NT2/D1 (cell line): Measurements from ENCODE around the gene IL6ST.
"Not testable (repeated sequence)": the region's sequence is repeated elsewhere in the genome, so short reads cannot be mapped to it uniquely, and the experiment has no call there.

ENCODE experiments used
- DNase-seq: peaks from one replicate; pipeline ENCODE4 v3.0.0-alpha.2; 2011; ENCODE audit warnings: low read depth, low spot score
- H3K27me3 ChIP-seq: 2 replicates; pipeline ENCODE4 v1.6.0; 2011; ENCODE audit warnings: mild to moderate bottlenecking; ENCODE audit not compliant: insufficient read length, insufficient read depth
- H3K36me3 ChIP-seq: 2 replicates; pipeline ENCODE4 v1.6.1; 2011; ENCODE audit warnings: mild to moderate bottlenecking, low read length, mixed read lengths; ENCODE audit not compliant: insufficient read depth, insufficient read length
- H3K4me1 ChIP-seq: 2 replicates; pipeline ENCODE4 v1.5.1; 2011; ENCODE audit not compliant: insufficient read depth, insufficient read length
- H3K4me3 ChIP-seq: 2 replicates; pipeline ENCODE4 v1.5.1; 2011; ENCODE audit warnings: low read depth; ENCODE audit not compliant: insufficient read length
- H3K9ac ChIP-seq: 2 replicates; pipeline ENCODE4 v1.6.0; 2011; ENCODE audit warnings: low read depth; ENCODE audit not compliant: insufficient read length
- H3K9me3 ChIP-seq: 2 replicates; pipeline ENCODE4 v1.5.1; 2011; ENCODE audit warnings: mild to moderate bottlenecking, low read length; ENCODE audit not compliant: insufficient read depth
- SUZ12 ChIP-seq: IDR thresholded peaks from 2 replicates; pipeline ENCODE4 v1.6.1; 2011; ENCODE audit not compliant: insufficient read length, insufficient read depth; ENCODE audit errors: extremely low read depth
- YY1 ChIP-seq: IDR thresholded peaks from 2 replicates; pipeline ENCODE4 v1.6.1; 2011; ENCODE audit not compliant: insufficient read length, insufficient read depth
- ZNF274 ChIP-seq: IDR thresholded peaks from 2 replicates; pipeline ENCODE4 v1.6.1; 2011; ENCODE audit warnings: mild to moderate bottlenecking, low read depth, low read length

IL6ST gene

GRCh38 chr5:55993013-55993412 lies 1.8 kb downstream of the IL6ST start:
- H3K9me3 ChIP-seq, result peaks cover 3% of the 10 kb centered on the region; the same call in 1 of the 2 replicates
- H3K36me3 ChIP-seq, result no peaks in the 10 kb centered on the region
- no peak for TF ChIP-seq YY1
- no peak for TF ChIP-seq SUZ12
- TF ChIP-seq ZNF274, result no peak
- H3K9ac ChIP-seq, result peak overlapping the region; percentile 44
- no peaks in the 10 kb centered on the region for H3K4me1 ChIP-seq
- DNase-seq, result no peak
- H3K4me3 ChIP-seq, result peak overlapping the region; percentile 15
- no peaks in the 10 kb centered on the region for H3K27me3 ChIP-seq

- no peaks in the 10 kb centered on the region for H3K27me3 ChIP-seq
- peaks cover 1% of the 10 kb centered on the region for H3K36me3 ChIP-seq
- no peaks in the 10 kb centered on the region for H3K4me1 ChIP-seq
- no peak overlapping the region for H3K4me3 ChIP-seq
- H3K9me3 ChIP-seq, result peaks cover 3% of the 10 kb centered on the region; the same call in 1 of the 2 replicates
- H3K9ac ChIP-seq, result no peak overlapping the region
- TF ChIP-seq YY1 (no peak), SUZ12 (no peak), ZNF274 (no peak)
- no peak for DNase-seq
Measured at GRCh38 chr5:55991768-55992486, 2.8 kb downstream of the IL6ST start.

DNA sequence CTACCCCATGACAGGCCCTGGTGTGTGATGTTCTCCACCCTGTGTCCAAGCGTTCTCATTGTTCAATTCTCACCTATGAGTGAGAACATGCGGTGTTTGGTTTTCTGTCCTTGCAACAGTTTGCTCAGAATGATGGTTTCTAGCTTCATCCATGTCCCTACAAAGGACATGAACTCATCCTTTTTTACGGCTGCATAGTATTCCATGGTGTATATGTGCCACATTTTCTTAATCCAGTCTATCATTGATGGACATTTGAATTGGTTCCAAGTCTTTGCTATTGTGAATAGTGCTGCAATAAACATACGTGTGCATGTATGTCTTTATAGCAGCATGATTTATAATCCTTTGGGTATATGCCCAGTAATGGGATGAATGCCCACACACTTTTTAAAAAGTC lies 3.9 kb downstream of the IL6ST start:
- not testable (repeated sequence) for H3K4me3 ChIP-seq, DNase-seq, H3K9me3 ChIP-seq, H3K27me3 ChIP-seq, H3K36me3 ChIP-seq, H3K9ac ChIP-seq, H3K4me1 ChIP-seq

DNA sequence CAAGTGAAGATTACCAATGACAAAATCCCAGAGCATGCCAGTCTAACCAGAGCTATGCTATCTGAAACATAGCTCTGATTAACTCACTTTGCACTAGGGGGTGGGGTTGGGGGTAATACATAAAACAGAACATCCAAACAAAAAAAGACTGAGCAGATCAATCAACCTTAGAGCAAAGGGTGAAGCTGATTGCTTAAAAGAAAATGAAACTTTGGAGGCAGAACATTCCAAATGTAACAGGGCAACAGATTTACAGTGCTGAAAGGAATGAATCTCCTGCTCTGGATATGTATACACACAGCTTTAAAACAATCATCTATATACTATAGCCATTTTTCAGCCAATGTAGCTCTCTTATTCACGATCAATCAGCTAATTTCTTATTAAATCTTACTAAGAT lies 4.9 kb downstream of the IL6ST start:
- Histone ChIP-seq H3K27me3 (no peaks in the 10 kb centered on the region), H3K9me3 (peaks cover 3% of the 10 kb centered on the region; the same call in 1 of the 2 replicates), H3K9ac (no peak overlapping the region), H3K4me1 (no peaks in the 10 kb centered on the region), H3K4me3 (no peak overlapping the region), H3K36me3 (peaks cover 10% of the 10 kb centered on the region)
- no peak for DNase-seq
- no peak for TF ChIP-seq ZNF274
- no peak for TF ChIP-seq SUZ12
- no peak for TF ChIP-seq YY1

DNA sequence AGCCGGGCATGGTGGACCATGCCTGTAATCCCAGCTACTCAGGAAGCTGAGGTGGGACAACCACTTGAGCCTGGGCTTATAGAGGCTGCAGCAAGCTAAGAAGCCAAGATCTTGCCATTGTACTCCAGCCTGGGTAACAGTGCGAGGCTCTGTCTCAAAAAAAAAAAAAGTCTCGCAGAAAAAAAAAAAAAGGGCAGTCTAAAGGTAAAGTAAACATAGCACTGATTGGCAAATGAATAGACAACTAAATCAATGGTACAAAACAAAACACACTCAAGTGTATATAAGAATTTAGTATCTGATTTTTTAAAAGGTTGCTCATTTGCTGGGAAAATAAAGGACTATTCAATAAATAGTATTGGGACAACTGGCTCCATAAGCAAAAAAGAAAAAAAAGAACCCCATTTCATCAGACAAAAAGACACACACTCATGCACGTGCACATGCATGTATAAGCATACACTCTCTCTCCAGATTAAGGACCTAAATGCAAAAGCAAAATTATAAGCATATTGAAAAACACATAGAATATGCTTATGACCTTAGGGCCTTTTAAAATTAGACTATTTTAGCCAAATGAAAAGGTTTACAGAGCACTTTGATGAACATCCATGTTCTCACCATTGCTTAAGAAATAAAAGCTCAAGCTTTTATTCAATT lies 5.7 kb downstream of the IL6ST start:
- no peak overlapping the region for H3K4me3 ChIP-seq

DNA sequence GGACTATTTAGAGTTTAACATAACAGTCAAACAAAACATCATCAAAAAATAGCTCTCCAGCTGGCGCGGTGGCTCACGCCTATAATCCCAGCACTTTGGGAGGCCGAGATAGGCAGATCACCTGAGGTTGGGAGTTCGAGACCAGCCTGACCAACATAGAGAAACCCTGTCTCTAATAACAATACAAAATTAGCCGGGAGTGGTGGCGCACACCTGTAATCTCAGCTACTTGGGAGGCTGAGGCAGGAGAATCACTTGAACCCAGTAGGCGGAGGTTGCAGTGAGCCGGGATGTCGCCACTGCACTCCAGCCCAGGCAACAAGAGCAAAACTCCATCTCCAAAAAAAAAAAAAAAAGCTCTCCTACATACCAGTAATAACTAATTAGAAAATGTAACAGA lies 6.3 kb downstream of the IL6ST start:
- H3K9ac ChIP-seq, DNase-seq, H3K9me3 ChIP-seq, H3K27me3 ChIP-seq, H3K4me3 ChIP-seq, H3K4me1 ChIP-seq: not testable (repeated sequence)
- H3K36me3 ChIP-seq, result peaks cover 10% of the 10 kb centered on the region

More for the DNA sequence above, 5.7 kb downstream of the IL6ST start:
- no peak for DNase-seq
- Histone ChIP-seq H3K27me3 (no peaks in the 10 kb centered on the region), H3K9me3 (peaks cover 3% of the 10 kb centered on the region; the same call in 1 of the 2 replicates), H3K4me1 (no peaks in the 10 kb centered on the region), H3K9ac (no peak overlapping the region), H3K36me3 (peaks cover 10% of the 10 kb centered on the region)
- no peak for TF ChIP-seq SUZ12
- TF ChIP-seq YY1, result no peak
- TF ChIP-seq ZNF274, result no peak

DNA sequence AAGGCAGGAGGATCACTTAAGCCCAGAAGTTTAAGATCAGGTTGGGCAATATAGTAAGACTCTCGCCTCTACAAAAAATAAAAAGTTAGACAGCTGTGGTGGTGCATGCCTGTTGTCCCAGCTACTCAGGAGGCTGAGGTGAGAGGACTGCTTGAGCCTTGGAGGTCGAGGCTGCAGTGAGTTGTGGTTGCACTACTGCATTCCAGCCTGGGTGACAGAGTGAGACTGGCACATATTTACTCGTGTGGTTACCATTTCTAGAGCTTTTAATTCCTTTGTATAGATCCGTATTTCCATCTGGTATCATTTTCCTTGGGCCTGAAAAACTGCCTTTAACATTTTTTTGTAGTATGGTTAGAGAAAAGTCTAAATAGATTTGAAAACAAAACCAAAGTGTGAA lies 7.8 kb downstream of the IL6ST start:
- Histone ChIP-seq H3K36me3 (peaks cover 16% of the 10 kb centered on the region), H3K9me3 (peaks cover 3% of the 10 kb centered on the region; the same call in 1 of the 2 replicates), H3K4me1 (no peaks in the 10 kb centered on the region), H3K27me3 (no peaks in the 10 kb centered on the region), H3K9ac (no peak overlapping the region), H3K4me3 (no peak overlapping the region)
- TF ChIP-seq ZNF274 (no peak), SUZ12 (no peak)
- DNase-seq, result no peak
